Measurements from ENCODE around the gene RFNG. TPM values are rescaled to one million over a fixed set of nuclear protein-coding genes. Genes with fewer than 3 reads are reported as not detected.
A peak's percentile ranks its signal among the peaks of the same experiment; 100 is the strongest.

Gene RFNG
- total and polyA plus RNA-seq, 8 donors = 18.2 to 59.1 (median 29.6) TPM

DNA sequence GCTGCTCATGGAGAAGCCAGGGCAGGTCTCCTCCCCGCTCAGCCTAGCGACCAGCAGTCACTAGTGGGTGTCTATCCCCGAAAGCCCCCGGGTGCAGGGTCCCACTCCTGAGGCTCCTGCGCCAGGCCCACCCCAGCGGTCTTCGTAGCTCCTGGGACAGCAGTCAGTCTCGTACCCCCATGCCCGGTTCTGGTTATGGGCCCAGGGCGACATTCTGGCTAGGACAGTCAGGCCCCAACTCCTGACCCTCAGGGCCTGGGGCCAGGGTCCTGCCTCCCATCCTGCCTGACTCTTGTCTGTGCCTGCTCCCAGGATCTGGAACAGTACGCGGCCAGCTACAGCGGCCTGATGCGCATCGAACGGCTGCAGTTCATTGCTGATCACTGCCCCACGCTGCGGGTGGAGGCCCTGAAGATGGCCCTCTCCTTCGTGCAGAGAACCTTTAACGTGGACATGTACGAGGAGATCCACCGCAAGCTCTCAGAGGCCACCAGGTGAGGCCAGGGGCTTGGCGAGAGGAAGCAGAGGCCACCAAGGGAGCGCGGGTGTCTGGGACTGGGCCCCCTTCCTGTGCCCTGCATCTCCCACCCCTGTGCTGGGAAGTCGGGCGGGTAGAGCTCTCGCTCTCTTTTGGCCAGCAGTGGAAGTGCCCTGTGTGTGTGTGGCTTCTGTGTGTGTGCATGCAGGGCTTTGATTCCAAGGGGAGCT, 2.1 kb upstream of the RFNG start:
- H3K36me3 ChIP-seq = peaks cover 0 to 24% (median 8%) of the 10 kb centered on the region in 3 donors
- no peak for ATAC-seq
- WGBS, 2 donors = 92 to 94% methylated on average over 26 to 28 of the region's 28 CpGs
- H3K4me3 ChIP-seq = no peak overlapping the region
- no peaks in the 10 kb centered on the region for H3K9me3 ChIP-seq
- H3K27me3 ChIP-seq = no peaks in the 10 kb centered on the region
- H3K27ac ChIP-seq = no peak overlapping the region
- intact Hi-C loops (cut with DNase I) = no loop called here
- peaks cover 0 to 11% (median 0%) of the 10 kb centered on the region in 3 donors for H3K4me1 ChIP-seq
- TF ChIP-seq, protein P1, sequence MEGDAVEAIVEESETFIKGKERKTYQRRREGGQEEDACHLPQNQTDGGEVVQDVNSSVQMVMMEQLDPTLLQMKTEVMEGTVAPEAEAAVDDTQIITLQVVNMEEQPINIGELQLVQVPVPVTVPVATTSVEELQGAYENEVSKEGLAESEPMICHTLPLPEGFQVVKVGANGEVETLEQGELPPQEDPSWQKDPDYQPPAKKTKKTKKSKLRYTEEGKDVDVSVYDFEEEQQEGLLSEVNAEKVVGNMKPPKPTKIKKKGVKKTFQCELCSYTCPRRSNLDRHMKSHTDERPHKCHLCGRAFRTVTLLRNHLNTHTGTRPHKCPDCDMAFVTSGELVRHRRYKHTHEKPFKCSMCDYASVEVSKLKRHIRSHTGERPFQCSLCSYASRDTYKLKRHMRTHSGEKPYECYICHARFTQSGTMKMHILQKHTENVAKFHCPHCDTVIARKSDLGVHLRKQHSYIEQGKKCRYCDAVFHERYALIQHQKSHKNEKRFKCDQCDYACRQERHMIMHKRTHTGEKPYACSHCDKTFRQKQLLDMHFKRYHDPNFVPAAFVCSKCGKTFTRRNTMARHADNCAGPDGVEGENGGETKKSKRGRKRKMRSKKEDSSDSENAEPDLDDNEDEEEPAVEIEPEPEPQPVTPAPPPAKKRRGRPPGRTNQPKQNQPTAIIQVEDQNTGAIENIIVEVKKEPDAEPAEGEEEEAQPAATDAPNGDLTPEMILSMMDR (IDR thresholded peaks at IDR 0.05) = no peak
- no peak for FAIRE-seq
- peak in 3 of 6 donors; percentile 16 to 77 (median 34) for DNase-seq

DNA sequence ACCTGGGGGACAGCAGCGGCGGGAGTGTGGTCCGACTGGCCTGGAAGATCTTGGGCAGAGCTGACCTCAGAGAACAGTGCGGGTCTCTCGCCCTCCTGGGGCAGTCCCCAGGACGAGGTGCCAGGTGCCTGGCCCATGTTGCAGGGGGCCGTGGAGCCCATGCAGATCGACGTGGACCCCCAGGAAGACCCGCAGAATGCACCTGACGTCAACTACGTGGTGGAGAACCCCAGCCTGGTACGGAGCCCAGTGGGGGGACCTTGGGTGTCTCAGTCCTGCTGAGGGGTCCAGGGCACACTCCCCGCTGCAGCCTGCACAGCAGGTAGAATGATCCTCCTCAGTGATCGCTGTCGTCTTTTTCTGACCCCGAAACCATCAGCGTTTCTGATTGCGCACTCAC, 1.5 kb upstream of the RFNG start:
- Histone ChIP-seq H3K27ac (no peak overlapping the region), H3K9me3 (no peaks in the 10 kb centered on the region), H3K36me3 (peaks cover 0 to 20% (median 8%) of the 10 kb centered on the region in 3 donors), H3K27me3 (no peaks in the 10 kb centered on the region), H3K4me1 (peaks cover 0 to 11% (median 0%) of the 10 kb centered on the region in 3 donors), H3K4me3 (peak overlapping the region in 2 of 4 donors; percentile 68 to 92)
- TF ChIP-seq, protein P1 (IDR thresholded peaks at IDR 0.05) = no peak
- FAIRE-seq (no peak), DNase-seq (peak in 3 of 6 donors; percentile 22 to 57 (median 27)), ATAC-seq (no peak)
- intact Hi-C loops (cut with DNase I) = no loop called here
- WGBS, 2 donors = 69 to 78% methylated on average over 17 to 19 of the region's 19 CpGs

DNA sequence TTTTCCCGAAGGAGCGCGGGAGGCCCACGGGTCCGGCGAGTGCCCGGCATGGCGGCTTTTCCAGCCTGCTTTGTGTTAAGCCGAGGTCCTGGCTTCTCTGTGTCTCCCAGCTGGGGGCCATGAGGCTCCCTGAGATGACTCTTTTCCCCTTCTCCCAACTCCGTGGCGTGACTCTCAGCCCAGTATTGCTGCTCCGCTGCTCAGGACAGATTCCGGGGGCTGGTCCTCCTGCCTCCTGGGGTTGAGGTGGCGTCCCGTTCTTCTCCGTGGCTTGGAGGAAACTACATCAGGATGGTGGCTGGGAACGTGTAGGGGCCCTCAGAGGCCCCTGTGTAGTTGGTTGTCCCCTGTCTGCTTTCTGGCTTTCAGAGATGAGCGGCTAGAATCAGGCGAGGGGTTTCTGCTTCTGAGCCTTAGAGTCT, 1.0 kb upstream of the RFNG start:
- intact Hi-C loops (cut with DNase I) = no loop called here
- no peak overlapping the region for H3K27ac ChIP-seq
- H3K9me3 ChIP-seq = no peaks in the 10 kb centered on the region
- DNase-seq = peak in 1 of 6 donors; percentile 75
- peak overlapping the region; percentile 63 to 92 (median 74) for H3K4me3 ChIP-seq
- ATAC-seq = no peak
- WGBS, 2 donors = 15 to 16% methylated on average over 14 to 19 of the region's 19 CpGs
- peaks cover 0 to 20% (median 8%) of the 10 kb centered on the region in 3 donors for H3K36me3 ChIP-seq
- FAIRE-seq = no peak
- peaks cover 0 to 11% (median 0%) of the 10 kb centered on the region in 3 donors for H3K4me1 ChIP-seq
- TF ChIP-seq, protein P1 (IDR thresholded peaks at IDR 0.05) = no peak
- H3K27me3 ChIP-seq = no peaks in the 10 kb centered on the region

DNA sequence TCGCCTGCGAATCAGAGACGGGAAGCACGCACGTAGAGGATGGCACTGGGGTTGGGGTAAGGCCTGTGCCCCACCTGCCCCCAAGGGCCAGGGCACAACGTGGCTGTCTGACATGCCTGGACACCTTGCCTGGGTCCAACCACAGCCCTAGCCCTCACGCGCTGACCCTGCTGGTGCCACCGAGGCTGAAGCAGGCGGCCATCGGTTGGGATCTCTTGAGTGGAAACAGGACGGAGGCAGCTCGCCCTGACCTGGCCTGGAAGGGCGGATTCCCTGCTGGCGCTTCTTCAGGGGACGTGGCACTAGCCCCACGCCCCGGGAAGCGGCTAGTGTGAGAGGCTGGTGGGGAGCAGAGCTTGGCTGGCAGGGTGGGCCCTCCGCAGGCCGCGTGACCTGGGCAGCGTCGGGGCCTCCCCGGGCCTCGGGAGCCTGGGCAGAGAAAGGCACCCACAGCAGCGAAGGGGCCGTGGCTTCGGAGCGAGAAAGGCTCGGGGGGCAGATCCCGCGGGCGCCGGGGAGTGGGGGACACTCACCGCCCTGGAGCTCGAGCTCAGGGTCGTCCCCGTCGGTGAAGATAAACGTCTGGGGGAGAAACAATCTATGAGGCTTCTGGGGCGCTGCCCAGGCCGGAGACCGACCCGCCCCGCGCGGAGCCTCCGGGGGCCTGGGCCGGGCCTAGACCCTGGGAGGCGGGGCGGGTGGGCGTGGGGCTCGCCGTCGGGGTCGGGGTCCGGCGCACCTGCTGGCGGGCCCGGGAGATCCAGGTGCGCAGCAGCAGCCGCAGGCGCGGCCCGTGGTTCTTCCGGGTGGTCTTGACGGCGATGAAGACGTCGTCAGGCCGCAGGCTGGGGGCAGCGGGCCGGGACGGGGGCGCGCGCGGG, 610 bp downstream of the RFNG start:
- 11 to 28% methylated on average over 34 to 79 of the region's 79 CpGs for WGBS, 2 donors

More for the DNA sequence above, 610 bp downstream of the RFNG start:
- TF ChIP-seq, protein P1 (IDR thresholded peaks at IDR 0.05) = no peak
- ATAC-seq (peak in 3 of 4 donors; percentile 20 to 28 (median 22)), FAIRE-seq (no peak), DNase-seq (peak in 4 of 6 donors; percentile 11 to 85 (median 36))
- Histone ChIP-seq H3K9me3 (no peaks in the 10 kb centered on the region), H3K27ac (no peak overlapping the region), H3K4me3 (peak overlapping the region; percentile 68 to 92 (median 84)), H3K4me1 (peaks cover 0 to 11% (median 0%) of the 10 kb centered on the region in 3 donors), H3K36me3 (peaks cover 0 to 7% (median 0%) of the 10 kb centered on the region in 3 donors), H3K27me3 (no peaks in the 10 kb centered on the region)
- intact Hi-C loops (cut with DNase I) = no loop called here

Data from pancreas (tissue), 10 donors.